ENCODE results near the gene BGN.

Gene BGN

DNA sequence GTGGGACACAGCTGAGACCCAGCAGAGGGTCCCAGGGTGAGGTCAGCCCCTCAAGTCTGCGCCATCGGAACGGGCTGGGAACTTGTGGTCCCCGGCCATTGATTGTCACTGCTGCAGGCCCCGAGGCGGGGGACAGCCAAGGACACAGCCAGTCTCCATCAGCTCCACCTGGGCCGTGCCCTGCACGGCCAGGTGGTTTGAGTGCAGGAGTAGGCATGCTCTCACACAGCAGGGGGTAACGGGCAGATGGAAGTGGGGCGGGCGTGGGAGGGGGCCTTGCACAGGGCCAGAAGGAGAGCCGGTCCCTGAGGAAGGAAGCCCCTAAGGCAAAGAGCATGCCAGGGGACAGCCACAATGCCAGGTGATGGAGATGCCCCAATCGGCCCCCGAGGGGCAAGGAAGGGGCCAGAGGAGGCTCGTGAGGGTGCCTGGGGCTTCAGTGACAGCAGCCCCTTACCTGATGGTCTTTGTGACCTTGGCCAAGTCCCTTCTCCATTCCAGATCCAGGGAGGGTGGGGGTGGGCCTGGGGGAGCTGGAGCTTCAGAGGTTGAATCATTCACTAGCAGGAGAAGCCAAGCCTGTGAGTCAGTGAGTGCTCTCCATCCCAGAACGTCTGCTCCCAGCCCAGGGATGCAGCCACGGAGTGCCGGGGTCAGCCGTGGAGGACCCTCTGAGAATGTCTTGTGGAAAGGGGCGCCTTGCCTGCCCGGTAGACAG, 24.9 kb downstream of the BGN start:
- in situ Hi-C loops (cut with HindIII; ENCODE audit: low sequenced_read_pairs): no loop called here
- H3K4me3 ChIP-seq (ENCODE audit: low read depth, low read length): no peak overlapping the region
- DNase-seq (ENCODE audit: low read depth, low spot score): no peak
- TF ChIP-seq, protein P1, sequence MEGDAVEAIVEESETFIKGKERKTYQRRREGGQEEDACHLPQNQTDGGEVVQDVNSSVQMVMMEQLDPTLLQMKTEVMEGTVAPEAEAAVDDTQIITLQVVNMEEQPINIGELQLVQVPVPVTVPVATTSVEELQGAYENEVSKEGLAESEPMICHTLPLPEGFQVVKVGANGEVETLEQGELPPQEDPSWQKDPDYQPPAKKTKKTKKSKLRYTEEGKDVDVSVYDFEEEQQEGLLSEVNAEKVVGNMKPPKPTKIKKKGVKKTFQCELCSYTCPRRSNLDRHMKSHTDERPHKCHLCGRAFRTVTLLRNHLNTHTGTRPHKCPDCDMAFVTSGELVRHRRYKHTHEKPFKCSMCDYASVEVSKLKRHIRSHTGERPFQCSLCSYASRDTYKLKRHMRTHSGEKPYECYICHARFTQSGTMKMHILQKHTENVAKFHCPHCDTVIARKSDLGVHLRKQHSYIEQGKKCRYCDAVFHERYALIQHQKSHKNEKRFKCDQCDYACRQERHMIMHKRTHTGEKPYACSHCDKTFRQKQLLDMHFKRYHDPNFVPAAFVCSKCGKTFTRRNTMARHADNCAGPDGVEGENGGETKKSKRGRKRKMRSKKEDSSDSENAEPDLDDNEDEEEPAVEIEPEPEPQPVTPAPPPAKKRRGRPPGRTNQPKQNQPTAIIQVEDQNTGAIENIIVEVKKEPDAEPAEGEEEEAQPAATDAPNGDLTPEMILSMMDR (IDR thresholded peaks at IDR 0.05; ENCODE audit: low read depth, low read length): no peak

- H3K4me3 ChIP-seq (ENCODE audit: low read depth, low read length): no peak overlapping the region
- in situ Hi-C loops (cut with HindIII; ENCODE audit: low sequenced_read_pairs): no loop called here
- TF ChIP-seq, protein P1 (IDR thresholded peaks at IDR 0.05; ENCODE audit: low read depth, low read length): no peak
- DNase-seq (ENCODE audit: low read depth, low spot score): no peak
These were observed 25.6 kb downstream of the BGN start for GRCh38 chrX:153520287-153520917.

DNA sequence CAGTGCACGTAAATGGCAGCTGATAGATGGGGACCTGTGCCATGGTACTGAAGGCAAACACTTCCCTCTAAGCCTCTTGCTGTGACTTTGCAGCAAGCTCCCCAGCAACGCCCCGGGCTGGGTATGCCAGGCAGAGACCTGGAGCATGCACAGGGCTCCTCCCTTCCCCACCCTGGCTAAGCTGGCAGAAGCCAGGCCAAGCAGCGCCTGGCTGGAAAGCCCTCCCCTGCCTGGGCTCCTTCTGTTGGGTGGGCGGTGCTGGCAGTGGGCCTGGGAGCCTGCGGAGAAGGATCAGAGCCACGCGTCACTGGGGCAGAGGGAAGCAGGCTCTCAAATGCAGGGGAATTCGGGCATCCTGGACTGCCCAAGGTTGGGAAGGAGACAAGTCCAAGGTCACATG, 26.3 kb downstream of the BGN start:
- in situ Hi-C loops (cut with HindIII; ENCODE audit: low sequenced_read_pairs): no loop called here
- TF ChIP-seq, protein P1 (IDR thresholded peaks at IDR 0.05; ENCODE audit: low read depth, low read length): no peak
- no peak for DNase-seq (ENCODE audit: low read depth, low spot score)
- H3K4me3 ChIP-seq (ENCODE audit: low read depth, low read length): no peak overlapping the region

DNA sequence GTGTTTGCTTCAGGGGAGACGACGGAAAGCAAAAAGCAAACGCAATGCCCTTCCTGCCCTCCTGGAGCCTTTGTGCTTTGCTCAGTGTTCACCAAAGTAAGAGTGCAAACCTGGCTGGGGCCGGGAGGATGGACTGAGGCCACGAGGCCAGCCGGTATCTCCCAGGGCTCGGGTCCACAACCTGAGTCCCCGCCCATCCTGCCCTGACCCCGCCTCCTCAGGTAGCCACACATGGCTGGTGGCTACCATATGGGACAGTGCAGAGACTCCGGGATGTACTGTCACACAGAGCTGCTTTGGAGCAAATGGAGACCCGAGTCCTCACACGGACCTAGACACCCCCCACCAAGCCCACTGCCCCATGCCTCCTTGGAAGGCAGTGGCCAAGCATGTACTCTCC, 27.5 kb downstream of the BGN start:
- TF ChIP-seq, protein P1 (IDR thresholded peaks at IDR 0.05; ENCODE audit: low read depth, low read length): no peak
- in situ Hi-C loops (cut with HindIII; ENCODE audit: low sequenced_read_pairs): no loop called here
- DNase-seq (ENCODE audit: low read depth, low spot score): no peak
- H3K4me3 ChIP-seq (ENCODE audit: low read depth, low read length): no peak overlapping the region

GRCh38 chrX:153523269-153523668, 28.5 kb downstream of the BGN start:
- no peak overlapping the region for H3K4me3 ChIP-seq (ENCODE audit: low read depth, low read length)
- DNase-seq (ENCODE audit: low read depth, low spot score): no peak
- in situ Hi-C loops (cut with HindIII; ENCODE audit: low sequenced_read_pairs): no loop called here
- TF ChIP-seq, protein P1 (IDR thresholded peaks at IDR 0.05; ENCODE audit: low read depth, low read length): no peak

DNA sequence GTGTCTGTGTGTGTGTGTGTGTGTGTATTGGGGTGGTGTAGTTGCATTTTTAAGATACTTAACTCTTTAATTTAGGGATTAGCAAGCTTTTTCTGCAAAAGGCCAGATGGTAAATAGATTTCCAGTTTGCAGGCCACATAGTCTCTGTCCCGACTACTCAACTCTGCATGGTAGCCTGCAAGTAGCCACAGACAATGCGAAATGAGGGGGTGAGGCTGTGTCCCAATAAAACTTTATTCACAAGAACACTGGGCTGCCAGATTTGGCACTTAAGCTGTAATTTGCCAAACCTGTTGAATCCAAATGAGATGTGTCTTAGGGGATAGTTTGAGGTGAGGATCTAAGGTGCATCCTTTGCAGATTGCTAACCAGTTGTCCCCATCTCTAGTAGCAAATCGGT, 29.5 kb downstream of the BGN start:
- no peak overlapping the region for H3K4me3 ChIP-seq (ENCODE audit: low read depth, low read length)
- in situ Hi-C loops (cut with HindIII; ENCODE audit: low sequenced_read_pairs): no loop called here
- TF ChIP-seq, protein P1 (IDR thresholded peaks at IDR 0.05; ENCODE audit: low read depth, low read length): no peak
- no peak for DNase-seq (ENCODE audit: low read depth, low spot score)
